ENCODE results near the gene SLC25A13.

- TF ChIP-seq CTCF (IDR thresholded peaks at IDR 0.05) = no peak
- TF ChIP-seq POLR2A (IDR thresholded peaks at IDR 0.05) = no peak
Observed at GRCh38 chr7:96344236-96344635, 22.3 kb upstream of the SLC25A13 start.
